NCI-H1092 treated with DMSO at 0.1 percent for 48 hours (cell line): Measurements from ENCODE around the gene HDAC4.

Experiments
- DNase-seq: peaks from one replicate; lab custom pipeline; 2025; lab: John Stamatoyannopoulos, UW

Gene HDAC4

DNA sequence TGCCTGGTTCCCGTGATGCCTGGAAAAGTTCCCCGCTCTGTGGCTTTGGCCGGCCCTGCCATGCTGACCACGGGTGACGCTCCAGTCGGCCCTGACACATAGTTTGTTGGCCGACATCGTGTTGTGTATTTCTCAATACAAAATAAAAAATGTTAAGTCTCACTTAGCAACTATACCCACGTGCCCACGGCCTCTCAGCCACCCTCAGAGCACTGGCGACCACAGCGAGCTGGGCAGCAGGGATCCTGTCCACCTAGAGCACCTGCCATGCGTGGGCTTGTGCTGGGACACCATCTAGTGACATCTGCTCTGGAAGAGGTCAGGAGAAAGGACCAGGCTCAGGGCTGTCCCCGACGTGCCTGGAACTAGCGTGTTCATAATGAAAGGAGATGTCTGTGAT is 261.7 kb downstream of the HDAC4 start:
- DNase-seq: no peak

- DNase-seq: no peak
Measured at GRCh38 chr2:239138610-239139009, 262.2 kb downstream of the HDAC4 start.

- DNase-seq: no peak
Measured at GRCh38 chr2:239137898-239138283, 262.9 kb downstream of the HDAC4 start.

DNA sequence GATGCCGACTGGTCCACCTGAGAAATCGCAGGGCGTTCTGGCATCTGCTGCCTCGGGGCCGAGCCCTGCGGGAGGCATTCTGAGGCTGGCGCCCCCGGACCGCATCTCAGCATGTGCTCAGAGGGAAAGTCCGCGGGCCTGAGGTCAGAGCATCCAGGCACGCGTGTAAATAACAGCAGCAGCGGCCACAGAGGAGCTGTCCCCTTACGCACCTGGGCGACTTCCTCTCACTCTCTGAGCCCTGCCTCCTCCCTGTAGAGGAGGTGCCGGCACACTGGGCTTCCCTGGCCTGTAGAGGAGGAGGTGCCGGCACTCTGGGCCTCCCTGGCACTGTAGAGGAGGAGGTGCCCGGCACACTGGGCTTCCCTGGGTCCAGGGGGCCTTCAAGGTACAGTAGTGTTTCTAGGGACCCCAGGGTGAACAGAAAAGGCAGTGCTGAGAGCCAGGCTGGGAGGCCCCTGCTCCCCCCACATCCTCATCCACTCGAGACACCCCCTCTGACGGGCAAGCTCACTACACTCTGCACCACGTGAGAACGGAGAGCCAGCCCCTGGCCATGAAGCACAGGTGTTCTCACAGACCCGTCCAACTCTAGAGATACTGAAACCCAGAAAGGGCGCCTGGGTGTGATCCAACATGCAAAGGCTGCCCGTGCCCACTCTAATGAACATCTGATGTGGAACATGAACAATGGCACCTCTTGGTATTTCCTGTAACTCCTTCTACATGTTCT is 263.5 kb downstream of the HDAC4 start:
- no peak for DNase-seq

- DNase-seq: no peak
Measured at GRCh38 chr2:239136762-239137161, 264.1 kb downstream of the HDAC4 start.

DNA sequence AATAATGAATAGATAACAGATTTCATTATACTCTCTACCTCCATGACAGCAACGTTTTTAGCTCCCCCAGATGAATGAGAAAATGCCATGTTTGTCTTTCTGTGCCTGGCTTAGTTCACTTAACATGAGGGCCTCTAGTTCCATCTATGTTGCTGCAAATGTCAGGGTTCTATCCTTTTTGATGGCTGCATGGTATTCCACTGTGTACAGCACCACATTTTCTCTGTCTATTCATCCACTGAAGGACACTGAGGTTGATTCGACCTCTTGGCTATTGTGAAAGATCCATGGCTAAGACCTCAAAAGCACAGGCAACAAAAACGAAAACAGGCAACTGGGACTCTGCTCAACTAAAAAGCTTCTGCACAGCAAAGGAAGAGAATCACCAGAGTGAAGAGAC is 264.6 kb downstream of the HDAC4 start:
- no peak for DNase-seq

- no peak for DNase-seq
Measured at GRCh38 chr2:239135531-239135930, 265.3 kb downstream of the HDAC4 start.

DNA sequence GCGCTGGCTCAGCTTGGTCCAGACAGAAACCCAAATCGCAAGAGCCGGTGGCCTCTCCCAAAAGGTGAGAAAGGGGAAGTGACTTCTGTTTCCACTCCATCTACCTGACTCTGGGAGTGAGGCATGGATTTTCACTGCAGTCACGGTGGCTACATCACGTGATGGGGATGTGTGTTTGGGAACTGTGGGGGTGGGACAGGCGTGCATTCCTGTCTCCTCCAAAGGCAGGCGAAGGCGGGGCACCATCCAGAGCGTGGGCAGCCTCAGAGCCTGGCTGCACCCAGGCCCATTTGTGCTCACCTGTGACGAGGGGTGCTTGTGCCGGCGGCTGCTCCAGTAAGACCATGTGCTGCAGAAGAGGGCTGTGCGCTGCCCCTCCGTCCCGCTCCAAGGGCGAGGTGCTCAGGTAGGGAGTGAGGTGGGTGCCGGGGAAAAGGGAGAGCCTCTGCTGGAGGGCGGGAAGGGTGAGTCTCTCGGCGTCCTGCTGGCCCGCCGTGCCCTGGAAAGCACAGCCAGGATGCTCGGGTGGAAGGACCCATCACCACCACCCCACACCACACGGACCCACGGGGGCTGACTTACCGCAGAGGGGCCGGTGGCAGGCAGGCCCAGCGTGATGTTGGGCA is 266.8 kb downstream of the HDAC4 start:
- DNase-seq: no peak

- no peak for DNase-seq
Measured at GRCh38 chr2:239132786-239133185, 268.0 kb downstream of the HDAC4 start.

- no peak for DNase-seq
Measured at GRCh38 chr2:239132156-239132709, 268.6 kb downstream of the HDAC4 start.

DNA sequence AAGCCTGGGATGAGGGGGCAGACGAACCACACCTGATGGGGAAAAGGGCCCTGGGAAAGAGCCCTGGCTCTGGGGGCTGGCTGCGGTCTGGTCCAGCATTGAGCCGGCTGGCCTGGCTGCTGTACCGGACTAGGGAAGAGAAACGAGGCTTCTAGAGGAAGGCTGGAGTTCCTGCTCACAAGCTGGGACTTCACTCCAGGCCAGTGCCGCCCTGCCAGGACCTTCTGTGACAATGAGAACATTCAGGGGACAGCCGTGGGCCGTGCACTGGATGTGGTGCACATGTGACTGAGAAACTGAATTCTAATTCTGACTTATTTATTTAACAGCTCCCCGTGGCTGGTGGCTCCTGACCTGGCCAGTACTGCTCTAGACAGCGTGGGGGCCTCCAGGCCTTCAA is 269.3 kb downstream of the HDAC4 start:
- no peak for DNase-seq

DNA sequence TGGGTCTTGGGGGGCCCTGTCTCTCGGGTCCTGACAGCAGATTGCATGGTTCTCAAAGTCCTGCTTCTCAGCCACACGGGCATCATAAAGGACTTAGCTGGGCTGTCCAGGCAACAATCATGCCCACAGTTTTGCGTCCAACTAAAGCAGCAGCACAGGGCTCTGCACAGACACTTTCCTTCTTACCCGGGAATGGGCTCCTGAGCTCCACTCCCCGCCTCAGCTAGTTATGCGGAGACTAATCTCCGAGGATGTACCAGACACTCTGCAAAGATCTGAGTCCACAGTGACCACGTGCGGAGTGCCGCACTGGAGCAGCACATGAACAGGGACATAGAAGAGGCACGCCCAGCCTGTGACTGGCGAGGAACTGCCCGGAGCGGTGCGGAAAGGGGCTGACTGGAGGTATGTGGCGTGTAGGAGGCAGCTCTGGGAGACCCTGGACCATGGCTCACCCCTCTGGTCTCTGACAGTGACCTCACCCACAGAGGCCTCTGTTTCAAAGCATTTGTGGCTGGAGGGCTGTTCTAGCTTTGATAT is 270.0 kb downstream of the HDAC4 start:
- DNase-seq: no peak

GRCh38 chr2:239130041-239130440 is 270.8 kb downstream of the HDAC4 start:
- no peak for DNase-seq

DNA sequence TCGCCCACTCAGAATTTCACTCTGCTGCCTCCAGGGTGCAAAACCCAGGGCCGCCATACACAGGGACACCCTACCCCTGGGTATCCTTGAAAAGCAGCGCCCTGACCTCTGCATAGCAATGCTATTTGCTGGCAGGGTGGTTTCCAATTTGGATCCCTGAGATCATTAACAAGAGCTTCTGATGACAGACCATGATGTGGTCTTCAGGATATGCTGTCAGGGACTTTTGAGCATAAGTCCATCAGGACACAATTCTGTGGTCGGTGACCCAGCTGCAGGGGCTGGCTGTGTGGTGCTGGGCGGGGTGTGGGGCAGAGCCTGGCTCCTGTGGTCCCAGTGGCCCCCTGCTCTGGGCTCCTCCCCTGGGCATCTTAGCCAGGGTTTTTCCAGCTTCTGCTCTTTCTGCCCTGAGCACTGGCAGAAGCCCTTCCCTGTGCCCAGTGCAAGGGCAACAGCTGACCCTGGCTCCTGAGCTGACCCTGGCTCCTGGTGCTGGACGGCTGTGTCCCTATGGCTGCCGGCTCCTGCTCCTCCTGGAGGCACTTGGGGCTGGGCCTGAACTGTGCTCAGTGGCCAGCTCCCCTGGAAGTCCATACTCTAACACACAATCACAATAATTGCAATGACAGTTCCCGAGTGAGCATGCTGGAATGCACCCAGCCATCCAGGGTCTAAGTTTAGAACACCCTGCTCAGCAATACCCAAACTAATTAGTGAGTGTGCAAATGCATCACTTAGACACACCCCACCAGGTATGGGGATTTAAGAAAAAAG is 271.5 kb downstream of the HDAC4 start:
- DNase-seq: no peak

GRCh38 chr2:239128706-239129105 is 272.1 kb downstream of the HDAC4 start:
- no peak for DNase-seq

DNA sequence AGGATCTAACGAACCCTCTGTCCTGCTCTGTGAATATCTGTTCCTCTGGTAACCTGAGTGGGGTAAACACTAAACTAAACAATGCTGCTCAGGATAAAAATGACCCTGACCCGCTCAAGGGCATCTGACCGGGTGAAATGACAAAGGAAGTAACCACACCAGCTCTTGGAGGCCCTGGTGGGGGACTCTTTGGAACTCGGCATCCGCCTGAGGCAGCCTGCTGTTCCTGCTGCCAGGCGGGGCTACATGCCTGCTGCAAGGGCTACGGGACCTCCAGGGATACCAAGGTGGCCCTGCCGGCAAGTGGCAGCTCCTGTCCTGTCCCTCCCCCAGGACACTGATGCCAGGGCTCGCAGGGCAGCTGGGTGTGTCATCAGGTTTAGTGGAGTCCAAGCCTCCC is 273.3 kb downstream of the HDAC4 start:
- DNase-seq: no peak

DNA sequence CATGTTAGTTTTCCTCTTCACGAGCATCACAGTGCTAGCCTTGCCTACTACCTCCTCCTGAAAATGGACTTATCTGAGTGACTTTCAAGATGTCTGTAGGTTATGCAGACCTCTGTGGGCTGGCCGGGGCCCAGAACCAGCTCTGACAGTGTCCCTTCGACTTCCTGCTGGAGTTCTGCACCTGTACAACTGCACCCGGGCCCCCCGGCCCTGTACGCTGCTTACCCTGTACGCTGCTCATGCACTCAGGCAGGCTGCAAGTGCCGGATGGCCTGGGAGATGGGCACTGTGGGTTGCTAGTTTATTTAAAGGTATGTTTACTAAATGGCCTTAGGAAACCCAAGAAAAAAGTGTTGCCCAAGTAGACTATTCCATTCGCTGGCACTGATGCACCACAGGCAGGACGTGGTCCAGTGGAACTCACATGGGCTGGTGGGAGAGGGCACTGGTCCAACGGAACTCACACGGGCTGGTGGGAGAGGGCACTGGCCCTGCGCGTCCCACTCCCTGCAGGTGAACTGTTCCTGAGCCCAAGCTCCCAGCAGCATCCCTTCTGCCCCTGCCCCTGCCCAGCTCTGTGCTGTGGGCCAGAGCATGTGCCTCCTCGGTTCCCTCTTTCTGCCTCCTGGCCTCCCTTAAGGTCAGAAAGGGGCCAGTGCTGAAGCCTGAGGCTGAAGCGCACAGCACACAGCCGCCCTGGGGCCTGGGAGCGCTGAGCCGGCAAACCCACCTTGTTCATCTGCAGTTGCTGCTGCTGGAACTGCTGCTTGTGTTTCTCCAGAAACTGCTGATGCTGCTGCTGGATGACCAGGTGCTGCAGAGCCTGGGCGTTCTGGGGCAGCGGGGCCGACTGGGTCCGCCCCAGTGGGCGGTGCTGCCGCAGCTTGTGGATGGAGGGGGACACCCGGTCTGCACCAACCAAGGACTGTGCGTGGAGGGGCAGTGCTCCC is 274.8 kb downstream of the HDAC4 start:
- DNase-seq: no peak

- no peak for DNase-seq
Measured at GRCh38 chr2:239124152-239124899, 276.5 kb downstream of the HDAC4 start.

GRCh38 chr2:239122421-239123110 is 278.3 kb downstream of the HDAC4 start:
- no peak for DNase-seq

DNA sequence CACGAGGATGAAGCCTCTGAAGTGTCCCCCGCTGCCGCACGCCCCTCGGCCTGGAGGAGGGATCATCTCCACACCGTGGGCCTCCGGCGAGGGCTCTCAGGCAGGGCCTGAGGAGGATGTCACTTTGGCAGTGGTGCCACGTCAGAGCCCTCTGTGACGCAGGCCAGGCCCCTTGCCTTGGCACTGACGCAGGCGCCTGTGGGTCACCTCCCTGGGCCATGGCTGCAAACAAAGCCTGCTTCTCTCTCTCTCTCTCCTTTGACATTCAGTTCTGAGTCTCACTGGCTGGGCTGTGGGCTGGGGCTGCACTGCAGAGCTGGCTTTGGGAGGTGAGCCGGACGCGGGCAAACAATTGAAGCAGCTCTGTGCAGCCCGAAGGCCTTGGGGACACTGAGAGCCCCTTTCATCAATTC is 279.2 kb downstream of the HDAC4 start:
- no peak for DNase-seq
